ENCODE data around the gene AFF2.

Gene AFF2

GRCh38 chrX:148771440-148771839, 271.0 kb downstream of the AFF2 start:
- DNase-seq = no peak

- DNase-seq = no peak
Measured at GRCh38 chrX:148774276-148774675, 273.9 kb downstream of the AFF2 start.

- no peak for DNase-seq
Measured at GRCh38 chrX:148784137-148784536, 283.7 kb downstream of the AFF2 start.

GRCh38 chrX:148784856-148785255, 284.4 kb downstream of the AFF2 start:
- no peak for DNase-seq

- DNase-seq = no peak
Measured at GRCh38 chrX:148785256-148785655, 284.8 kb downstream of the AFF2 start.

GRCh38 chrX:148788449-148788848, 288.0 kb downstream of the AFF2 start:
- no peak for DNase-seq

GRCh38 chrX:148794350-148794749, 293.9 kb downstream of the AFF2 start:
- DNase-seq = no peak

GRCh38 chrX:148804579-148805355, 304.4 kb downstream of the AFF2 start:
- DNase-seq = no peak

- no peak for DNase-seq
Measured at GRCh38 chrX:148806145-148806870, 305.9 kb downstream of the AFF2 start.

GRCh38 chrX:148808833-148809232, 308.4 kb downstream of the AFF2 start:
- DNase-seq = no peak

- no peak for DNase-seq
Measured at GRCh38 chrX:148811236-148811635, 310.8 kb downstream of the AFF2 start.

- DNase-seq = no peak
Measured at GRCh38 chrX:148813422-148813821, 313.0 kb downstream of the AFF2 start.

- DNase-seq = no peak
Measured at GRCh38 chrX:148813967-148814366, 313.6 kb downstream of the AFF2 start.

- no peak for DNase-seq
Measured at GRCh38 chrX:148815218-148815961, 315.0 kb downstream of the AFF2 start.

- no peak for DNase-seq
Measured at GRCh38 chrX:148823986-148824385, 323.6 kb downstream of the AFF2 start.

GRCh38 chrX:148825696-148826095, 325.3 kb downstream of the AFF2 start:
- no peak for DNase-seq

GRCh38 chrX:148836741-148837140, 336.3 kb downstream of the AFF2 start:
- no peak for DNase-seq

GRCh38 chrX:148850631-148851030, 350.2 kb downstream of the AFF2 start:
- no peak for DNase-seq

GRCh38 chrX:148854306-148854705, 353.9 kb downstream of the AFF2 start:
- no peak for DNase-seq

GRCh38 chrX:148856505-148856904, 356.1 kb downstream of the AFF2 start:
- no peak for DNase-seq

- no peak for DNase-seq
Measured at GRCh38 chrX:148865277-148866210, 365.1 kb downstream of the AFF2 start.

GRCh38 chrX:148867596-148867995, 367.2 kb downstream of the AFF2 start:
- no peak for DNase-seq

Measured in AML-193 (cell line).